Measurements from ENCODE around the gene FREM2.

FREM2 gene

GRCh38 chr13:38871275-38871674 is 184.4 kb downstream of the FREM2 start:
- Histone ChIP-seq H3K79me2 (ENCODE audit: control insufficient read depth, insufficient read depth, low read length, poor library complexity) (no peaks in the 10 kb centered on the region), H3K18ac (ENCODE audit: low read length) (no peak overlapping the region), H3K23ac (ENCODE audit: low read length) (no peak overlapping the region), H3K27ac (ENCODE audit: low read depth, low read length) (no peak overlapping the region), H2BK12ac (ENCODE audit: low read length) (no peak overlapping the region), H3K36me3 (ENCODE audit: control insufficient read depth in 1 of 2, insufficient read depth in 2 of 2, low read length in 2 of 2) (peaks cover 9 to 17% of the 10 kb centered on the region in 2 experiments), H3K4ac (ENCODE audit: low read depth, low read length) (no peak overlapping the region), H2AFZ (ENCODE audit: insufficient read depth, low read length, poor library complexity) (no peak overlapping the region), H2BK120ac (ENCODE audit: insufficient read depth, low read length, poor library complexity) (no peak overlapping the region), H3K4me3 (ENCODE audit: low read depth, low read length) (no peak overlapping the region), H3K14ac (ENCODE audit: low read length) (no peak overlapping the region), H4K8ac (ENCODE audit: low read depth, low read length) (no peak overlapping the region), H3K9me3 (ENCODE audit: insufficient read depth, low read depth, low read length) (no peaks in the 10 kb centered on the region), H4K91ac (ENCODE audit: low read depth, low read length) (no peak overlapping the region), H4K12ac (ENCODE audit: low read depth, low read length) (no peak overlapping the region), H3K27me3 (ENCODE audit: insufficient read depth, low read length) (no peaks in the 10 kb centered on the region), H2AK5ac (ENCODE audit: low read length) (no peak overlapping the region), H3K9ac (ENCODE audit: low read length) (no peak overlapping the region), H3K79me1 (ENCODE audit: low read length) (no peaks in the 10 kb centered on the region), H3K4me1 (ENCODE audit: control insufficient read depth in 1 of 2, insufficient read depth in 2 of 2, low read length in 2 of 2) (no peaks in the 10 kb centered on the region), H3K4me2 (ENCODE audit: low read length) (no peak overlapping the region), H2BK5ac (ENCODE audit: low read depth, low read length, poor library complexity) (no peak overlapping the region)
- DNase-seq: no peak
- WGBS (ENCODE audit: extremely low coverage, insufficient coverage, insufficient read length): no CpG with 5 or more reads among the region's 2 CpGs

- Histone ChIP-seq H3K27me3 (ENCODE audit: insufficient read depth, low read length) (no peaks in the 10 kb centered on the region), H3K9me3 (ENCODE audit: insufficient read depth, low read depth, low read length) (no peaks in the 10 kb centered on the region), H2BK5ac (ENCODE audit: low read depth, low read length, poor library complexity) (no peak overlapping the region), H2AK5ac (ENCODE audit: low read length) (no peak overlapping the region), H3K79me1 (ENCODE audit: low read length) (no peaks in the 10 kb centered on the region), H4K91ac (ENCODE audit: low read depth, low read length) (no peak overlapping the region), H3K9ac (ENCODE audit: low read length) (no peak overlapping the region), H2AFZ (ENCODE audit: insufficient read depth, low read length, poor library complexity) (no peak overlapping the region), H3K18ac (ENCODE audit: low read length) (no peak overlapping the region), H2BK120ac (ENCODE audit: insufficient read depth, low read length, poor library complexity) (no peak overlapping the region), H3K79me2 (ENCODE audit: control insufficient read depth, insufficient read depth, low read length, poor library complexity) (no peaks in the 10 kb centered on the region), H2BK12ac (ENCODE audit: low read length) (no peak overlapping the region), H4K8ac (ENCODE audit: low read depth, low read length) (no peak overlapping the region), H3K4me3 (ENCODE audit: low read depth, low read length) (no peak overlapping the region), H3K4me1 (ENCODE audit: control insufficient read depth in 1 of 2, insufficient read depth in 2 of 2, low read length in 2 of 2) (no peaks in the 10 kb centered on the region), H3K23ac (ENCODE audit: low read length) (no peak overlapping the region), H3K14ac (ENCODE audit: low read length) (no peak overlapping the region), H4K12ac (ENCODE audit: low read depth, low read length) (no peak overlapping the region), H3K36me3 (ENCODE audit: control insufficient read depth in 1 of 2, insufficient read depth in 2 of 2, low read length in 2 of 2) (peaks cover 6 to 22% of the 10 kb centered on the region in 2 experiments), H3K4me2 (ENCODE audit: low read length) (no peak overlapping the region), H3K27ac (ENCODE audit: low read depth, low read length) (no peak overlapping the region), H3K4ac (ENCODE audit: low read depth, low read length) (no peak overlapping the region)
- no CpG with 5 or more reads among the region's 7 CpGs for WGBS (ENCODE audit: extremely low coverage, insufficient coverage, insufficient read length)
- DNase-seq: peak; percentile 14 to 56
Observed at GRCh38 chr13:38872693-38873092, 185.8 kb downstream of the FREM2 start.

- H3K14ac ChIP-seq (ENCODE audit: low read length): no peak overlapping the region
- no peak overlapping the region for H2BK5ac ChIP-seq (ENCODE audit: low read depth, low read length, poor library complexity)
- no peaks in the 10 kb centered on the region for H3K9me3 ChIP-seq (ENCODE audit: insufficient read depth, low read depth, low read length)
- no peaks in the 10 kb centered on the region for H3K27me3 ChIP-seq (ENCODE audit: insufficient read depth, low read length)
- H3K36me3 ChIP-seq (ENCODE audit: control insufficient read depth in 1 of 2, insufficient read depth in 2 of 2, low read length in 2 of 2): peaks cover 13 to 34% of the 10 kb centered on the region in 2 experiments
- H2BK120ac ChIP-seq (ENCODE audit: insufficient read depth, low read length, poor library complexity): no peak overlapping the region
- no peak overlapping the region for H3K18ac ChIP-seq (ENCODE audit: low read length)
- no peaks in the 10 kb centered on the region for H3K4me1 ChIP-seq (ENCODE audit: control insufficient read depth in 1 of 2, insufficient read depth in 2 of 2, low read length in 2 of 2)
- no peaks in the 10 kb centered on the region for H3K79me1 ChIP-seq (ENCODE audit: low read length)
- H2AFZ ChIP-seq (ENCODE audit: insufficient read depth, low read length, poor library complexity): no peak overlapping the region
- no peak overlapping the region for H3K23ac ChIP-seq (ENCODE audit: low read length)
- H4K8ac ChIP-seq (ENCODE audit: low read depth, low read length): no peak overlapping the region
- no peak overlapping the region for H3K4me3 ChIP-seq (ENCODE audit: low read depth, low read length)
- no peak overlapping the region for H3K9ac ChIP-seq (ENCODE audit: low read length)
- WGBS (ENCODE audit: extremely low coverage, insufficient coverage, insufficient read length): no CpG with 5 or more reads among the region's 1 CpG
- H3K27ac ChIP-seq (ENCODE audit: low read depth, low read length): no peak overlapping the region
- H3K79me2 ChIP-seq (ENCODE audit: control insufficient read depth, insufficient read depth, low read length, poor library complexity): no peaks in the 10 kb centered on the region
- no peak overlapping the region for H4K91ac ChIP-seq (ENCODE audit: low read depth, low read length)
- no peak overlapping the region for H2BK12ac ChIP-seq (ENCODE audit: low read length)
- DNase-seq: no peak
- no peak overlapping the region for H3K4ac ChIP-seq (ENCODE audit: low read depth, low read length)
- no peak overlapping the region for H3K4me2 ChIP-seq (ENCODE audit: low read length)
- no peak overlapping the region for H4K12ac ChIP-seq (ENCODE audit: low read depth, low read length)
- H2AK5ac ChIP-seq (ENCODE audit: low read length): no peak overlapping the region
Observed at GRCh38 chr13:38875186-38875875, 188.5 kb downstream of the FREM2 start.

- H3K4me1 ChIP-seq (ENCODE audit: control insufficient read depth in 1 of 2, insufficient read depth in 2 of 2, low read length in 2 of 2): no peaks in the 10 kb centered on the region
- H3K79me2 ChIP-seq (ENCODE audit: control insufficient read depth, insufficient read depth, low read length, poor library complexity): no peaks in the 10 kb centered on the region
- no peak overlapping the region for H2BK120ac ChIP-seq (ENCODE audit: insufficient read depth, low read length, poor library complexity)
- H3K36me3 ChIP-seq (ENCODE audit: control insufficient read depth in 1 of 2, insufficient read depth in 2 of 2, low read length in 2 of 2): peaks cover 15 to 37% of the 10 kb centered on the region in 2 experiments
- H3K27ac ChIP-seq (ENCODE audit: low read depth, low read length): no peak overlapping the region
- WGBS (ENCODE audit: extremely low coverage, insufficient coverage, insufficient read length): no CpG with 5 or more reads among the region's 3 CpGs
- no peaks in the 10 kb centered on the region for H3K79me1 ChIP-seq (ENCODE audit: low read length)
- no peak overlapping the region for H3K4me2 ChIP-seq (ENCODE audit: low read length)
- H2BK12ac ChIP-seq (ENCODE audit: low read length): no peak overlapping the region
- H4K8ac ChIP-seq (ENCODE audit: low read depth, low read length): no peak overlapping the region
- H2AFZ ChIP-seq (ENCODE audit: insufficient read depth, low read length, poor library complexity): no peak overlapping the region
- H3K14ac ChIP-seq (ENCODE audit: low read length): no peak overlapping the region
- H3K18ac ChIP-seq (ENCODE audit: low read length): no peak overlapping the region
- H4K91ac ChIP-seq (ENCODE audit: low read depth, low read length): no peak overlapping the region
- no peak overlapping the region for H3K9ac ChIP-seq (ENCODE audit: low read length)
- no peak overlapping the region for H3K4me3 ChIP-seq (ENCODE audit: low read depth, low read length)
- no peak for DNase-seq
- H3K27me3 ChIP-seq (ENCODE audit: insufficient read depth, low read length): no peaks in the 10 kb centered on the region
- H3K23ac ChIP-seq (ENCODE audit: low read length): no peak overlapping the region
- H4K12ac ChIP-seq (ENCODE audit: low read depth, low read length): no peak overlapping the region
- no peak overlapping the region for H2AK5ac ChIP-seq (ENCODE audit: low read length)
- no peak overlapping the region for H2BK5ac ChIP-seq (ENCODE audit: low read depth, low read length, poor library complexity)
- no peaks in the 10 kb centered on the region for H3K9me3 ChIP-seq (ENCODE audit: insufficient read depth, low read depth, low read length)
- no peak overlapping the region for H3K4ac ChIP-seq (ENCODE audit: low read depth, low read length)
Observed at GRCh38 chr13:38879278-38879677, 192.4 kb downstream of the FREM2 start.

Measured in trophoblast cell (in vitro differentiated cells and primary cell).